Skeletal muscle satellite cell (primary cell): Measurements from ENCODE around the gene SETMAR.
"Not testable (repeated sequence)": the region's sequence is repeated elsewhere in the genome, so short reads cannot be mapped to it uniquely, and the experiment has no call there.

ENCODE experiments used
- H3K27me3 ChIP-seq: 2 replicates; pipeline ENCODE4 v1.7.0; 2013; ENCODE audit warnings: low read length; ENCODE audit not compliant: control insufficient read depth, insufficient read depth
- H3K36me3 ChIP-seq: 2 replicates; pipeline ENCODE4 v1.7.0; 2013; ENCODE audit warnings: mild to moderate bottlenecking, control low read depth, low read length; ENCODE audit not compliant: insufficient read depth
- H3K4me1 ChIP-seq: 2 replicates; pipeline ENCODE4 v1.7.0; 2013; ENCODE audit warnings: low read length; ENCODE audit not compliant: control insufficient read depth, insufficient read depth
- H3K4me2 ChIP-seq: 2 replicates; pipeline ENCODE4 v1.7.0; 2013; ENCODE audit warnings: mild to moderate bottlenecking, low read length
- H3K4me3 ChIP-seq: 2 replicates; pipeline ENCODE4 v1.7.0; 2013; ENCODE audit warnings: low read length
- H3K9ac ChIP-seq: 2 replicates; pipeline ENCODE4 v1.7.0; 2013; ENCODE audit warnings: mild to moderate bottlenecking, low read depth, low read length, moderate library complexity
- H3K9me3 ChIP-seq: replicated peaks from 2 replicates; pipeline ENCODE4 v1.7.0; 2013; ENCODE audit warnings: mild to moderate bottlenecking, control low read depth, low read length

Gene SETMAR

DNA sequence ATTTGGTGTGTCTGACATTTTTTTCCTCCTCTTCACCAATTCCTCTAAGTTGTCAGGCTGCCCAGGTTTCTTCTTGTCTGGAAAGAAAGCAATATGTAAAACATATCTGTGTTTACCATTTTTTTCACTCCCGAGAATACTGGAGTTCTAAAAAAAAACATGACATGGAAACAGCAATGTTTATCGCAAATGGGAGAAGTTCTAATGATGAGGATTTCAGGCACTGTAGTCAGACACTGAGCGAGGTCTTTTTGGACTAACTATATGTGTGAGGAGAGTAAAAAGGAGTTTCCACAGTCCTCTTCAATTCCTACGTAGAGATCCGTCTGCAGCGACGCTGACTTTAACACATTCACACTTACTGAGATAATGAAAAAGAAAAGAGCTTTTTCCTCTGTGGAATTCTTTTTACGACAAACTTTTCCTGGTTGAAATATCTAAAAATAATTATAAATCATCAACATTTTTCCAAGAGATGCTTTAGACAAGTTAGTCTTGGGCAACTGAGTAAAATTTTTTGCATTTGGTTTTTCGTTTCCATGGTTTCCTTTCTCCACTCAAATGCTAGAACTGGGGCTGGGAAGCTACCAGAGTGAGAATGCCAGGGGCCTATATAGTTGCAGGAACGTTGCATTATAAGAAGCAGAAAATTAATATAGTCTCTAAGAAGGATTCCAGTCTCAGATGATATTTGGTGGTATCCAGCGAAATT, 8.4 kb upstream of the SETMAR start:
- no peak overlapping the region for H3K4me2 ChIP-seq
- no peak overlapping the region for H3K4me3 ChIP-seq
- H3K36me3 ChIP-seq, result no peaks in the 10 kb centered on the region
- no peaks in the 10 kb centered on the region for H3K9me3 ChIP-seq
- no peaks in the 10 kb centered on the region for H3K4me1 ChIP-seq
- H3K9ac ChIP-seq, result no peak overlapping the region
- no peaks in the 10 kb centered on the region for H3K27me3 ChIP-seq

DNA sequence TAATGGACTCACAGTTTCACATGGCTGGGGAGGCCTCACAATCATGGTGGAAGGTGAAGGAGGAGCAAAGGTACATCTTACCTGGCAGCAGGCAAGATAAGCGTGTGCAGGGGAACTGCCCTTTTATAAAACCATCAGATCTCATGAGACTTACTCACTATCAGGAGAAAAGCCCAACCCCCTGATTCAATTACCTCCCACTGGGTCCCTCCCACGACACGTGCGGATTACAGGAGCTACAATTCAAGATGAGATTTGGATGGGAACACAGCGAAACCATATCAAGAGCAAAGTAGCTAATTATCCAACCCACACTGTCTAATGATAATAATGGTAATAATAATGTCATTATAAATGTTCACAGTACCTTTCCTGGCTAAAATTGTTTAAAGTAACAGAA, 6.7 kb upstream of the SETMAR start:
- not testable (repeated sequence) for H3K4me1 ChIP-seq, H3K27me3 ChIP-seq, H3K4me3 ChIP-seq, H3K36me3 ChIP-seq, H3K4me2 ChIP-seq, H3K9ac ChIP-seq, H3K9me3 ChIP-seq

GRCh38 chr3:4297486-4297885, 5.7 kb upstream of the SETMAR start:
- Histone ChIP-seq H3K9ac (no peak overlapping the region), H3K27me3 (no peaks in the 10 kb centered on the region), H3K4me1 (no peaks in the 10 kb centered on the region)

DNA sequence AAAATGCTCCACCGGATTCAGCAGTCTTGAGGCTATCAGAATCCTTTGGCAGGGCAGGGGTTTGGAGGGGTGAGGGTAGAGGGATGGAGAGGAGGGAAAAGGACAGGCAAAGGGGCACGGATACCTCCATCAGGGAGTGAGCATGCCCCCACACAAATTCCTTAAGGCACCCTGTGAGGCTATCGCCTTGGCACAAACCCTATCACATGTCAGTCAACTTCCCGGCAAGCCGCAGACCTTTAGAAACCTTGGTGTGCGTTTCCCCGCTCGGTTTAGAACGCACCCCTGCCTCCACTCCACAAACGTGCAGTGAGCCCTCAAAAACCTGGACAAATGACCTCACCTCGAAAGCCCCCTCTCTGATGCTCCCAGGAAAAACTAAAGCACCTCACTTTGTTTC, 422 bp upstream of the SETMAR start:
- peak overlapping the region; percentile 94 for H3K9ac ChIP-seq

More at GRCh38 chr3:4297486-4297885, 5.7 kb upstream of the SETMAR start:
- Histone ChIP-seq H3K9me3 (no peaks in the 10 kb centered on the region), H3K36me3 (no peaks in the 10 kb centered on the region), H3K4me2 (no peak overlapping the region), H3K4me3 (no peak overlapping the region)

GRCh38 chr3:4305210-4305609, 2.0 kb downstream of the SETMAR start:
- not testable (repeated sequence) for H3K9me3 ChIP-seq, H3K36me3 ChIP-seq, H3K27me3 ChIP-seq, H3K4me3 ChIP-seq, H3K4me2 ChIP-seq, H3K9ac ChIP-seq, H3K4me1 ChIP-seq

More for the DNA sequence above, 422 bp upstream of the SETMAR start:
- no peaks in the 10 kb centered on the region for H3K9me3 ChIP-seq
- H3K4me2 ChIP-seq, result peak overlapping the region; percentile 94
- H3K36me3 ChIP-seq, result no peaks in the 10 kb centered on the region
- H3K27me3 ChIP-seq, result no peaks in the 10 kb centered on the region
- no peaks in the 10 kb centered on the region for H3K4me1 ChIP-seq
- peak overlapping the region; percentile 96 for H3K4me3 ChIP-seq

DNA sequence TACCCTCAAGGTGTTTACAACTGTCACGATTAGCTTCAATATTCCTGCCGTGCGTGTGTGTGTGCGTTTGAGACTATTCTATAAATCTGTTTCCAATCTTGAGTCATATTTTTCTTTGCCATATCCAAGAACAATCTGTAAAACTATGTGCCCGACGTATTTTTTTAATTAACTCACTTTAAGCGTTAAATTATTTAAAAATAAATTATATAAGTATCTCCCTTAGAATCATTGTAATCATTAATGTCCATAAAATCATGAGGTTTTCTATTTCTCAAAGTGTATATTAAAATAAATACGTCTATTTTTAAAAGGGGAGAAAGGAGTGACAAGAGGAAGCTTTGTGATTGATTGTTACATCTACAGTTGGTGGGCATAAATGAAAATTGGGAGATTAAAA, 2.9 kb downstream of the SETMAR start:
- no peak overlapping the region for H3K4me3 ChIP-seq
- H3K9ac ChIP-seq, result no peak overlapping the region
- peaks cover under 1% of the 10 kb centered on the region for H3K36me3 ChIP-seq
- no peaks in the 10 kb centered on the region for H3K9me3 ChIP-seq
- H3K27me3 ChIP-seq, result no peaks in the 10 kb centered on the region
- H3K4me1 ChIP-seq, result no peaks in the 10 kb centered on the region
- no peak overlapping the region for H3K4me2 ChIP-seq

GRCh38 chr3:4306860-4307259, 3.7 kb downstream of the SETMAR start:
- Histone ChIP-seq H3K27me3 (no peaks in the 10 kb centered on the region), H3K4me2 (no peak overlapping the region), H3K4me3 (no peak overlapping the region), H3K9me3 (no peaks in the 10 kb centered on the region), H3K36me3 (peaks cover 3% of the 10 kb centered on the region), H3K9ac (no peak overlapping the region), H3K4me1 (no peaks in the 10 kb centered on the region)

DNA sequence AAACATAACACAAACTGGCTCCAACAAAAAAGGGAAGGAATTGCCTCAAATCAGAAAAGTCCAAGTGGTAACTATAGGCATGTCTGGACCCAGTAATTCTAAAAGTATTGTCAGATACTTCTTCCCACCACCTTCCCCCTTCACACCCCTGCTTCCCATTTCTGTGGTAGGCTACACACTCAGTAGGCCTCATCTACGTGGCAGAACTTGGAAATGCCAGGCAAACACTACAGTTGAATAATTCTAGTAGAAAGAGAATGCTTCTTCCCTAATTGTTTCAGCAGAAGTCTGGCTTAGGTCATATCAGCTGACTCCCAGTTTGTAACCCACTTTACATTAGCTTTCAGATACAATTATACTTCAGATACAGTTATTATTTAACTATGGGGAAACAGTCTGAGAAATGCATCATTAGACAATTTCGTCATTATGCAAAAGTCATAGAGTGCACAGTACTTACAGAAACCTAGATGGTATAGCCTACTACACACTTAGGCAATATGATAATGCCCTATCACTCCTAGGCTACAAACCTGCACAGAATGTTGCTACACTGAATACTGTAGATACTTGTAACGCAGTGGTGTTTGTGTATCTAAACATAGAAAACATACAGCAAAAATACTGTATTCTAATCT, 6.4 kb downstream of the SETMAR start:
- H3K36me3 ChIP-seq, result peaks cover 6% of the 10 kb centered on the region
- H3K4me3 ChIP-seq, result no peak overlapping the region
- no peak overlapping the region for H3K4me2 ChIP-seq
- no peaks in the 10 kb centered on the region for H3K27me3 ChIP-seq
- H3K9me3 ChIP-seq, result no peaks in the 10 kb centered on the region
- no peak overlapping the region for H3K9ac ChIP-seq
- no peaks in the 10 kb centered on the region for H3K4me1 ChIP-seq

DNA sequence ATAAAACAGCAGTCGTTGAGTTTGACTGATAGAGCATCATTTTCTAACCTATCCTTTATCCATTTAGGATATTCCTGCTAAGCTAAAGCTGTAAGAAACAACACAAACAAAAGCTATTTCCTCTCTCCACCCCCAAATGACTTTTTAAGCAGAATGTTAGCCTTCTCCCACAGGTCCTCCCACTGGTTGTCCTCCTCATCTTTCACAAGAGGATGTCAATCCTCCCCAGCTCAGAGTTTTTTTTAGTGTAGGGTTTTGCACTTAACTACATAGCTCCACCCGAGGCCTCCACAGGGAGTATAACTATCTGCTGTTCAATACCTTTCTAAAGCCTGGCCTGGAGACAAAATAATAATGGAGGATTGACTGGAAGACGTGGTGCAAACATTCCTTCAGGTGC, 7.8 kb downstream of the SETMAR start:
- Histone ChIP-seq H3K27me3 (no peaks in the 10 kb centered on the region), H3K4me3 (no peak overlapping the region), H3K9me3 (no peaks in the 10 kb centered on the region), H3K9ac (no peak overlapping the region), H3K4me2 (no peak overlapping the region), H3K4me1 (no peaks in the 10 kb centered on the region), H3K36me3 (peaks cover 6% of the 10 kb centered on the region)

- peaks cover 8% of the 10 kb centered on the region for H3K36me3 ChIP-seq
- no peaks in the 10 kb centered on the region for H3K27me3 ChIP-seq
- H3K9me3 ChIP-seq, result no peaks in the 10 kb centered on the region
- no peak overlapping the region for H3K4me3 ChIP-seq
- H3K4me2 ChIP-seq, result no peak overlapping the region
- no peaks in the 10 kb centered on the region for H3K4me1 ChIP-seq
- no peak overlapping the region for H3K9ac ChIP-seq
Observed at GRCh38 chr3:4311496-4311895, 8.3 kb downstream of the SETMAR start.

GRCh38 chr3:4313606-4314293, 10.6 kb downstream of the SETMAR start:
- peaks cover 18% of the 10 kb centered on the region for H3K36me3 ChIP-seq

More at GRCh38 chr3:4313606-4314293, 10.6 kb downstream of the SETMAR start:
- Histone ChIP-seq H3K4me1 (no peaks in the 10 kb centered on the region), H3K9me3 (no peaks in the 10 kb centered on the region), H3K27me3 (no peaks in the 10 kb centered on the region), H3K9ac (no peak overlapping the region), H3K4me2 (no peak overlapping the region), H3K4me3 (no peak overlapping the region)
